HG03045 (cell line): ENCODE measurements around the gene PBX1.

Source experiments
- ATAC-seq: cut with Tn5 transposase; IDR thresholded peaks from one replicate; pipeline ENCODE4 v1.9.1; 2021; ENCODE audit warnings: mild to moderate bottlenecking, moderate library complexity; ENCODE audit not compliant: unreplicated experiment

The PBX1 gene

DNA sequence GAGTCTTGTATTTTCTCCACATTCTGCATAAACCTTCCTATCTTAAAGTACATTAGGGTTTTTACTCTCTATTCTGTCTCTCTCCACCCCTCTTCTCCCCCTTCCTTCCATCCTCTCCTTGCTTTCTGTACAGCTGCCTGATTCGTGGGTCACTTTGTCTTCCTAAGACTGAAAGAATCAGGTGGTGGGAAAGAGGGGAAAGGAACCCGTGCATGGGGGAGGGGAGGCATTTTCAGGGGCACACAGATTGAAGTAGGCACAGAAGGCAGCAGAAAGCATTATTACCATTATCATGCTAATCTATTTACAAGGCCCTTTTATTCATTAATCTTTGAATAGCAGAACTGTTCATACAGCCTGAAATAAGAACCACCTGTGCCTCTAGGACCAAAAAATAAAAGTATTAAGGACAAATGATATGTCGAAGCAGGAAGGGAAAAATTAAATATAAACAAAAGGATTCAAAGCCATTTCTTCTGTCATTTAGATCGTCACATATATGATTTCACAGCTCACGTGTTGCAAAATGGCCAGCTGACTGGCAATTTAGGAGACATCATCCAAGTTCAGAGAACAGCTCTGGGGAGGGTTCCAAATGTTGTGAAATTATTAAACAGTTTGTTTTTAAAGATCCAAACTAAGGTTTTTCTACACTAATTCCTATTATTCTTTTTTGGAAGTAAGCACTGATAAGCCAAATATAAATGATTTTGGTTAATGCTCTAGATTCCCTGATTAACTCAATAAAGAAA lies 154.6 kb downstream of the PBX1 start:
- no peak for ATAC-seq

DNA sequence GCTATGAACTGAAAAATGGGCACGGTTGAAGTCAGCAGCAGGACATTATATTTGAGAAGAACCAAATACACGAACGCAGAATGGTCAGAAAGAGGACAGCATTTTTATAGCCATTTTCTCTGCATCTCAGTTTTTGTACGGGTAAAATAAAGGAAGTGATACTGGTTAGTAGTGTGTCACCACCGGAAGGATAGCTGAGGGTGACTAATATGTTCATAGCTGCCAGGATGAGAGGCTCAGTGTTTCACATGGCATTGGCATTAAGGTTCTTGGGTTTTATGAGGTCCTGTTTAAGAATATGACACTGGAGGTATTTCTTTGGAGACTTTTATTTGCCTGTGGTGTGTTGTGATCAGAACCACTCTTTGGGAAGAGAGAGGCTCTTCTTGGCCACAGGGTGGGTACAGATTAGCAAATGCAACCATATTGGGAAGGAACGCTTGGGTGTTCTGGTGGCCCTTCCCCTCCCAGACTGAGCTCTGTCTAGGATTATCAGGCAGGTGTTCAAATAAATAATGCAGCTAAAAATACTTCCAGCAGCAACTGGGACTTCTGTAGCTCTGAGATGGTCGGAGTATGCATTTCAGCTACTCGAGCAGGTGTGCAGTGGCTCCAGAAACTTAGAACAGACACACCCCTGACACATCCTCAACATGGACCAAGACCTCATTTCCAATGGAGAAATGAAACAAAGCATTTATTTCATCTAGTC lies 158.2 kb downstream of the PBX1 start:
- no peak for ATAC-seq

DNA sequence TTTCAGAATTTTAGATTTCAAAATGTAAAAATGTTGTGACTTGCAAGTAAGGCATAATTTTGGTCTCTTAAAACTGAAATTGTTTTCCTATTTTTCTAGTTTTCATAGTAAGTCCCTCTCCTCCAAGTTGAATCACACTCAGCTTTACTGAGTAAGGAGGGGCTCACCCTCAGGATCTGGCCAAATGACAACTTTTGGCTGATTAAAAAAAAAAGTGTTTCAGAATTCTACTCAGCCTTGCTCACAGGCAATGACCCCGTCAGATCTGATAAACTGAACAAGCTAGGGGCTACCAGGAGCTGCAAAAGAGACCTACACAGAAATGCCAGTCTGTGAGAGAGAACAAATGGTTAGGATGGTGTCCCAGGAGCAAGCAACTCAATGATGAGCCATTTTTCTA lies 159.8 kb downstream of the PBX1 start:
- ATAC-seq: no peak

DNA sequence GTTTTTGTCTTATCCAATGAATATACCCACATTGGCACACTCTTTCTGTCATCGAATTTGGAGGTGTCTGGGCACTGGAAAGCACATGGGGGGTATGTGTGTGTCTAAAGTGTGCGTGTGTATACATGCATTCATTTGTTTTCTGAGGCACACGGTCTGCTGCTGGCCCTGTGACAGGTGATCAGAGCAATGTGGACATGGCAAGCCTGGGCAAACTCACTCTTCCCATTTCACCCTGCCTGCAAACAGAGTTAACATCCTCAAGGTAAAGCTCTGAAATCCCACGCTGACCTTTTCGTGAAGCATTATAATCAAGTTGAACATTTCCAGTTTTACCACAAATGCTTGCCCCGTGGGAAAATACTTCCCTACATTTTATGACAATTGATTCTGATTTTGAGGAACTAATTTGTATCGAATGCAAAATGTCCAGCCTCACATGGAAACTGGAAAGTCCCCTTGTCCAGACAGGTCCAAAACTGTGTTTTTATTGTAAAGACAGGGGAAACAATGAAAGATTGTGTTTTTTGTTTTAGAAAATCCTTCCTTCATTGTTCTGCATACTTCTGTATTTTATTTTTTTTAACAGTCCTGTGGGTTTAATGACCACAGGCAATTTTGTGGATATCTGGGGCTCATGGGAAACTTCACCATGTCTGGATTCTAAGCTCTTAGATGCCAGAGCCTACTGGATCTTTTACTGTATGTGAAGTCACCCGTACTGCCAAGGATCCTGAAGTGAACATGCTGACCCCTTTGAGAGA lies 160.9 kb downstream of the PBX1 start:
- ATAC-seq: no peak

DNA sequence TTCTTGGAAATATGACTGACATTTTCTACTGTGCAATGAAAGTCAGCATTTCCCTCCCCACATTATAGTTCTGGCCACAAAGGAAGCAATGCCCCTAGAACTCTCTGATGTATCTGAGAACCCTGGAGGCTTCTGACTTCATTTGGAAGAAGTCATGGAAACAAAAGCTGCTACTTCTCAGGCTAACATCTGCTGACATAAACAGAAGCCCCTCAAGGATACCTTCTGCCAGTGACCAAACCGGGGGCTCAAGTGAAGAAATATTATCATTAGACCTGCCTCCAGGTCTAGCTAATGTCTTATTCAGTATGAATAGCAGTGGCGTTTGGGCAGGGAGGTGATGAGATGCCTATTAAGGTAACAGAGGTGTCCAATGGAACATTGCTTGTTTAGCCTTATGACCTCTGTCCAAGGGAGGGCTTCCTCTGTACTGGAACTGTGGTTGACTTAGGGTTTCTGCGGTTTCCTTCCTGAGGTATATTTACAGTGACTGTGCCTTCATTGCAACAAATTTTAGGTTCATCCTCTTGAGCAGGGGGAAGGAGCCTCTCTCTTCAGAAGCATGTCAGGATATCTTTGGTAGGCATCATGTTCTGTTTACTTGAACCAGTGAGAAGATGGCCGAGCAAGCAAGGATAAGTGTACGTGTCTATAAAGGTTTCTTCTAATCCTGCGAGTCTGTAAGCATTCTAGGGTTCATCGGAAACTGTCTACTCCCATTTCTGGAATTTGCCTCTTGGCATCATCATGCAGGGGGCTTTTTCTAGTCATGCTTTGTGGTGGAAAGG lies 161.7 kb downstream of the PBX1 start:
- ATAC-seq: no peak

DNA sequence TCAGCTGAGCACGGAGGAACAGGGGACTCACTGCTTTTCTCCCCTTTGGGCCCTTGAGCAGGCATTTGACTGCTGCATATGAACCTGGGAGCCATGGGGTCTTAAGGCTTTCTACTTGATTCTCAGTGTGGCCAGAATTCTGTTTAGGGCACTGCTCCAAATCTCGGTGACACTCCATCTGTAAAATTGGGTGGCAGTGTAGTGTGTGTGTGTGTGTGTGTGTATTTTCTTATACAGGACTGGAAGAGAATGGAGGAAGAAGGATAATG lies 162.2 kb downstream of the PBX1 start:
- ATAC-seq: no peak

DNA sequence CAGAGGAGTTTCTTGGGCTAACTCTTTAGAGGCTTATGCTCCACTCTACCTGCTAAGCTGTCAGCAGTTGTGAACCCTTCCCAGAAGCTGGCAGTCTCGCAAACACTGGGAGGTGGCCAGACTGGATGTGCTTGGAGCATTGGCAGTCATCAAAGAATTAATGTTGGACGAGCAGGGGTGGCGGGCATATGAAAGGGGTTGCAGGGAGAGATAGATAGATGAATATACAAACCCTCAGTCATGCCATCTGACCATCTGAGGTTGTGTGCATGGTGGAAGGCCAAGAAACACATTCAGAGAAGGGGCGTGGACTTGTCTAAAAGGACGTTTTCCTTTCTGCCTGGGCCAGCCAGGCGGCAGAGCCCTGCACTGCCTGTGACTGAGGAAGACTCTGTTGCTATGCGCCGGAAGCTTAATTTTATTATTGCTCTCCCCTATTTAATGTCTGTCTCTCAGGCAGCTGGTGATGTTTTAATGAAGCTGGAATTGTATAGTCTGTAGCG lies 164.4 kb downstream of the PBX1 start:
- ATAC-seq: no peak

DNA sequence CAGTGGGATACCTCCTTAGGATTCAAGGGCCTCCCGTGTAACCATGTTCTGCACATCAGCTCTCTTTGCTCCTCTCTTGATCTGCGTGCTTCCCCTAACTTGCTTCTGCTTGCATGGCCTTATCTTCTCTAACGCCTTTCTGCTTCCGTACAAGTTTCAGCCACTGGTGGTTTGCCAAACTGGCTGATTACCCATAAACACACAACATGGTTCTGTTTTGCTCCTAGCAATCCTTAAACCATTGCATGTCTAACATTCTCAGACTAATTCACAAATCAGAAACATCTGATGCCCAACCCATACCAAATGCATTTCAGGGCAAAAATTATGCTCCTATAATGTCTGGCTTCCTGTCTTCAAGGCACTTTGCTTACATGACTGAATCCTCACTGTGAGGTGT lies 166.4 kb downstream of the PBX1 start:
- no peak for ATAC-seq

DNA sequence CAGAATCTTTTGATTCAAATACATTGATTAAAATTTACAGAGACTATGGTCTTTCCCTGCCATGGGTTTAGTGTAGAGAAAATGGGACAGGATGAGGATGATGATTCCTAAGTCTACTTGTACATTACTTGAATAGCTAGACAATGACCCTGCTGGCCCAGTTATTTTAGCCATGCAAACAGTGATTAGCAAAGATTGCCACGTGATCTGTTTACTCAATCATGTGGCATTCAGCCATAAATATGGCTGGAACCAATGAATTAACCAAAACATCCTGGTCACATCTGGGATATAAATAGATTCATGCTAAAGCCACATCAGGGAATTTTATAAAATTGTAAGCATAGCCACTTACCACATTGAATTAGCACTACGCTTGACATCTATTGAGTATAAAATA lies 167.3 kb downstream of the PBX1 start:
- ATAC-seq: no peak

DNA sequence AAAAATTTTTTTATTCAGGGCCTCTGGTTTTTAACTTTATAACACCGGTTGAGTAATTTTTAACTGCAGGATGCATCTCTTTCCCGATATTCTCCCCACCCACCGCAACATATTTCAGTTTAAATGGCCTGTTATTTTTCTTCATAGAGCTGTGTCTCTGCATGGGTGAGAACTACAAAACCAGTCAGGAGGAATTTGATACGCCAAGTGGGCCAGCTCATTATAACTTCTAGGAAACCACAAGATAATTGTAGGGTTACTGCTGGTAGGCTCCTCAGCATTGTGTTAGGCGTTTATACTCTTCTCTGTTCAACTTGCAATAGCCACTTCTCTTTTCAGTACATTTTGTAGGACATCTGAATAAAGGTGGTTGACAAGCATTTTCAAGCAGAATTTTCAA lies 169.7 kb downstream of the PBX1 start:
- no peak for ATAC-seq

DNA sequence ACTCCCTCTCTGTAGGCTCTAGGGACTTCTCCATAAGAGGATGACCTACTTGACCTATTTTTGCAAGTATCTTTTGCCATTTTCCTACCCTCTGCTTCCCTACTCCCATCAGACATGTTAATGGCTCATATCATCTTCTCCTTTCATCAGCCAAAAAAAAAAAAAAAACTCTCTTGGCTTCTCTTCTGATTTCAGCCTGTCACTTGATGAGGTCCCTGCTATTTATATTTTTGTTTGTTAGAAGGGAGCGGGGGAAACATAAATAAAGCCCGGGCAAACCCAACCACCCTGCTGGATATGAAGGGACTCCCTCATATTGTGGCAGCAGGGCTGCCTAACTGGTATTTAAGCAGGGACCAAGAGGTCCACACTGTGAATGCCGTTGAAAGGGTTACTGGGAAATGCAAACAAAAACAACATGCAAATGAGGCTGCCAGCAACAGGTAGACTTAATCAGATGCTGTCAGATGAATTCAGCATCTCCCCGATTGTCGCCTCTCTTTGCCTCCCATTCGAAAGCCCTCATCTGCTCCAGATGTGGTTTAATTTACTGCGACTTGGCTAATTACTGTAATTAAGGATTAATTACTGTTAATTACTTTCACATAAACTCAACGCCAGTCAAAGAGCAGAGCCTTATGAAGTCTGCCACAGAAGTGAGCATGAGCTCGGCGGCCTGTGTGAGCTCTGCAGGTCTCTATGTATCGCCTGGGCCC lies 172.3 kb downstream of the PBX1 start:
- no peak for ATAC-seq

DNA sequence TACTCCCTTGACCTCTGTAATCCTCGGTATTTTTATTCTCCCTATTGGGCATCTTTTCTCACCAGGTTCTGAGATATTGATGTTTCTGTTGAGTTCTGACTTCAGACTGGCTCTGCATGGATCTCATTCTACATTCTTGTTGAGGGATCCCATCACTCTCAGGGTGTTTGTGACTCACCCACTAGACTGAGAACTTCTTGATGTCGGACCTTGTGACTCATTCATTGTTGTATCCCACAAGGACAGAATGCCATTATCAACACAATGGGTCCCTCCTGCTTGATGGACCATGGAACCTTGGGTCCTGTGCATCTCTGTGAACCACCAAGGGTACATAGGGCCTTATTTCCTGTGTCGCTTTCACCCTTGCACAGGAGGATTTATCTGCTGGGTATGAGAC lies 174.1 kb downstream of the PBX1 start:
- ATAC-seq: no peak

DNA sequence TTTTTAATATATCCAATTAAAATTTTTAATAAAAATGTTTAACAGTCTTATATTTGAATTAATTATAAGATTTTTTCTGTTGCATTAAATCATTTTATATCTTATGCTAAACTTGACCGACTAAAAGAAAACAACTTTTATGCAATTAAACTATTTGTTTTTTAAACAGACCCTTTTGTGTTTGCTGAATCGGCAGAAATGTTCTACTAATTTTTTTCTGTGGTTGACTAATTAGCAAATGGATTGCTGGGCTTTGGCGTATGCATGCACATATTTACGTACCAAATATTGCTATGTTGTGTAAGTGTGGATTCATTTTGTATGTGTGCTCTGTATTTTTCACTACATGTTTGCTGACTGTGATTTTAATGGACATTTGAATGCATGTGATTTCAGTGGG lies 174.8 kb downstream of the PBX1 start:
- no peak for ATAC-seq

DNA sequence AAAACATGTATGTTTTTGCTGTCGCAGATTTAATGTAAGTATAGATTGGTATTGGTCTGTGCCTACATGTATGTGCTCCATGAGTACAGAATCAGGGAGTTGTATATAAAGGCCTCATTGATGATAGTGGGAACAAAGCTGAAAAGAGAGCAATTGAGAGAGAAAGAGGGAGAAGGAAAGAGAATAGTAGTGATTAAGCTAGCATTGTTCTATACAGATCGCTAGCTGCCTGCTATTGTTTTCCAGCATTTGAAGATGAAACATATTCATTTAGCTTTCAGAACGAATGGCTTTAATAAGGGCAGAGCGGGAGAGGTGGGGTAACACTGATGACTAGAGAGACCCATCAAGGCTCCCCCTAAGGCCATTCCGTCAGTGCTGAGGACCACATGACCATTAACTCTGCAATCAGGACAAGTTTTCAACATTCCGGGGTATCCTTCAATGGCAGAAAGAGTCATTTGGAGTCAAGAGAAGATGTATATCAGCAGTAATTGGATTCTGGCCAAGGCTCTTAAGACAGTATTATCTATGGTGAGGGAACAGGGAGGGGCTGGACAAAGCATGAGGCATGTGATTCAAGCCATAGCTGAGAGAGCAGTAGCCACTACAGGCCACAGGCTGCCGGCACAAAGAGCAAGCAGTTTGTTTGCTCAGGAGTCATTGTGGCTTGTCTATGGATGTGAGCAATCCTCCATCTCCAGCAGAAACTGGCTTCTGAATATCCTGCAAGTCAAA lies 176.5 kb downstream of the PBX1 start:
- ATAC-seq: no peak

DNA sequence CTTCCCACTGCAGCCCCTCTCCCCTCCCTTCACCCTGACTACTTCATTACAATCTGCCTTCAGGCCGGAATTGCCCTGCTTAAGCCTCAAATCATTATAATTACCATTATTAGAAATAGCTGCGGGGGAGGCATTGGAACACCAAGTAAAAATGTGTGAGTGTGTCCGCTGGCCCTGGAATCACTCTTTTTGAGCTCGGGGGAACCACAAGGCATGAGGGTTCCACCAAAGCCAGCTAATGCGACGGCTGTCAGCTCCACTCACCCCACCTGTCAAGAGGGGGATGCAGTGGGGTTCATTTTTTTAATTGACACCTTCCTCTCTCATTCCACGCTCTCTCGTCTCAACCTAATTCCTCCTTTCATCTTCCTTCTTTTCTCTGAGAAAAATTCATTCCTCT lies 177.2 kb downstream of the PBX1 start:
- no peak for ATAC-seq

DNA sequence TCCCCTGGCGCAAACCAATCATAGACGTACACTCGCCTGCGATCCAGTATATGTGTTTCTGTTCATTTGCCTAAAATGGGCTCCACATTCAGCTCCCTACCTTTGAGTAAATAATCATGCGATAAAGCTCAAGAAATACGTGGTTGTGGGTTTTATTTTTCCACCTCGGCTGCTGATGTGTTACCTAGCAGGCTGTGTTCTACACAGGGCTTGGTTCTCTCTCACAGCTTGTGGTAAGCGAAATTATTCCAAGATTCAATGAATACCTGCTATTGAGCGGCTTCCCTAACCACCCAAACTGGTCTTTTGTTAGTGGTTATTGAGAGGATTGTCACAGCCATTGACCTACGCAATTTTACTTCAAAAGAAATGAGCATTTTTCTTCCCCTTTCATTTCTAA lies 180.2 kb downstream of the PBX1 start:
- no peak for ATAC-seq

DNA sequence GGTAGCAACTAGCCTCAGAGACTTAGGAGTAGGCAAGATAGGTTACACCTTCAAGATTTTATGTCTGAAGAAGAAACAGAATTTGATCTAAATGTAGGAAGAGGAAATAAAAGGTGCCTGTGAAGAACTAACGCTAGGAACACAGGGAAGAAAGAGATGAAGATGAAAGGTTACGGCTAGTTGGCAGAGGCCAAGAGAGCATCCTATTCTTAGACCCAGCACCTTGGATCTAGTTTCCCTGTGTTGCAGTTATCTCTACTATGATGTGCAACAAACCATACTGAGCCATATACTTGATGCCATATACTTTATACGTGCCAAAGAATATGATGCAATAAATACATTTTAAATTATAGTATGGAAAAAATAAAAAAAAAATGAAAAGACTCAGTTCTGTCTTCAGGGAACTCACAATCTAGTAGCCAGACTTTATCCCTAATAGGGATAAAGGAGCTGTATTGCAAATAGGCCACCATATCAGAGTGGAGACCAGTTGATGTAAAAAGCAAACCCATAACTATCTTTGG lies 181.1 kb downstream of the PBX1 start:
- ATAC-seq: no peak

DNA sequence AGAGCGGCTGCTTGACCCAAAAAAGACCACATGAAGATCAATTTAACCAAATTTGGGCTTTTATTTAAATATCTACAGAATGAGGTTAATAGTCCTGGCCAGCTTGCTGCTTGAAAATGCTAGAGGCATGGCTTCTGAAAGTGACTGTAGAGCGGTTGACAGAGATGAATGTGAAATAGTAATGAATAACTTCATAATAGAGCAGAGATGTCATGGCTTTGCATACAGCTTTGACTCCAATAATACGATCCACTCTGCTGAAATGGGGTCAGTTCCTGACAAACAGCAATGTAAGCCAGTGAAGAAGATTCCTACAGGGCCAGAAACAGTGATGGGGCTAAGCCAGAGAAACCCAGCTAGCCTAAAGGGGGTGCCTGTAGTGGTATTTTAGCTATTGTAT lies 183.8 kb downstream of the PBX1 start:
- ATAC-seq: no peak

DNA sequence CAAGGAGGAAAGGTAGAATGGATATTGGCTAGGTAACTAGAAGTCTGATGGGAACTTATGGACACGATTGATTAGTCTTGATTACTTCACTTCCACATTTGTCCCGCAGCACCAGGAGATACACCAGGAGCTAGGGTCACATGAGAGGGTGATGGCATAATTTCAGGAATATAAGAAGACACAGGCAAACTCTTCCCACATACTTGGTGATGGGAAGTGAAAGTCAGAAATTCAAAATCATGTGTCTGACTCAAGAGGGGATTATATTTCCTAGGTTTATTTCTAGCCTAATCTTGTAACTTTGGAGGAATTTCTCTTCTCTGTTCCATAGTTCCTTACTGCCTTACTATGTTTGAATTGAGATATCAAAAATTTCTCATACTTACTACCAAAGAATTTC lies 185.0 kb downstream of the PBX1 start:
- no peak for ATAC-seq

DNA sequence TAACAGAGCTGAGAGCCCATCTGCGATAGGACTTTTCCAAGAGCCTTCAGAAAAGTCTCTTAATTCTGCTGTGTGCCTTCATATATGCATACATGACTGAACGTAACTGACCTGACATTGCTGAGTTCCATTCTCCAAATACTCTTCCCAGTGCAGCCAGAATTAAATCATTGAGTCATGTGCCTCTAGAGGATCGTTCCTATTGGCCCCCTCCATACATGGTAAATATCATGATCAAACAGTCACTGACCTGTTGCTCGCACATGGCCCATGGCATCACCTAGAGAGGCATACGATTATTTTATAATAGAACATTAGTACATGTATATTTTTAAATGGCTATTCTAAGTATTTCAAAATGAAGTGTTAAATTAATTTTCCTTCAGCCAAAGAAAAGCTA lies 186.8 kb downstream of the PBX1 start:
- ATAC-seq: no peak
